NCI-H1436 treated with DMSO at 0.1 percent for 48 hours (cell line): ENCODE results near the gene GSE1.

Experiments used
- DNase-seq: peaks from one replicate; lab custom pipeline; 2025; lab: John Stamatoyannopoulos, UW

The GSE1 gene

DNA sequence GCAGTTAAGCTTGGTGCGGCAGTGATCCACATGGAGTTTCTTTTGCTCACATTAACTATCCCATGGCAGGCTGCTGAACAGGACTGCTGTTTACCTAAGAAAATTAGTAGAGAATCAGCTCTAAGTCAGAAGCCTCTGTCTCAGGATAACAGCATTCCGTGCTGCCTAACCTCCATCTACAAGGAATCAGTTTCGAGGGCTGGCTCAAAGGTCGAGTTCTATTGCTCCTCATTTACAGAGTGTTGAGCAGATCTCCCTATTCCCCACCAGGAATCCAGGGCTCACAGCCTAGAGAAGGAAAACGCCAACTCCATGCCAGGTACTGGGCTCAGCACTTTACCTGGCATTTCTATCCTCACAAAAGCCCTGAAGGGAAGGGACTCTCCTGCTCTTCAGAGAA lies 65.7 kb downstream of the GSE1 start:
- DNase-seq: no peak

DNA sequence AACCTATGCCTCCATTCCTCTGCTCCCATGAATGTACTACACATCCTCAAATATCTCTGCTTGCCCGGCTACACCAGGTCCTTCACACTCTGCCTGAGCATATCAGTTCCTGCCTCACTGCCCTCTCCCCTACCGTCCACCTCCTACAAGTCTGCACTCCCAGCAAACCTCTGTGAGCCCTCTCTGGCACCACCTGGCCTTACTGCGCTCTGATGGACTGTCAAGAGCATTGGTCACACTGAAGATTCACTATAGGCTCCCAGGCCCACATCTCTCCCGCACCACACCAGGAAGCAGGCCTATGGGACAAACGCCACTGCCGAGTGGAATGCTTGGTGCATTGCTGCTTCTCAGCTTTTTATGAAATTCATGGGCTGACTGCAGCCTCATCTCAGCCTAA lies 66.7 kb downstream of the GSE1 start:
- DNase-seq: no peak

DNA sequence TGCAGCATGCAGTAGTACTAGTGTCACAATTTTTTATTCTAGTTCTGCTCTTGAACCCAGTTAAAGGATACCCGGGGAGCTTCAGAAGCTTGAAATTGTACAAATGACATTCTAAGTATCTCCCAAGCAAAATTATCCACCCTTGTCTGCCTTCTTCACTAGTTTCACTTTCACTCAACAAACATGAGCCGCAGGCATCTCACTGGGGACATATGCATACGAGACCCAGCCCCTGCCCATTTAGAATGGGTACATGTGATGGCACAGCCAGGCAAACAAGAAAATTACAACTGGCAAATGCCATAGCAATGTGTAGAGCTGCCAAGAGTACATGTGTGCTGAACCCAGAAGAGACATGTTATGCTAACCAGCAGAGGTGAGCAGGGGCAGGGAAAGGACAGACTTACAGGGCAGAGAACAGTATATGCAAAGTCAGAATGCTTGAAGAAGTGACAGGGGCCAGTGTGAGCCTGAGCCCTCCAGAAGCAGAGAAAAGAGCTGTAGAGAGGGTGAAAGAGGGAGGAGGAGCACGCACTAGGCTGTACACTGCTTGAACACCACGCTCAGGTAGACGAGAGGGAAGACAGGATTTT lies 67.3 kb downstream of the GSE1 start:
- DNase-seq: no peak

DNA sequence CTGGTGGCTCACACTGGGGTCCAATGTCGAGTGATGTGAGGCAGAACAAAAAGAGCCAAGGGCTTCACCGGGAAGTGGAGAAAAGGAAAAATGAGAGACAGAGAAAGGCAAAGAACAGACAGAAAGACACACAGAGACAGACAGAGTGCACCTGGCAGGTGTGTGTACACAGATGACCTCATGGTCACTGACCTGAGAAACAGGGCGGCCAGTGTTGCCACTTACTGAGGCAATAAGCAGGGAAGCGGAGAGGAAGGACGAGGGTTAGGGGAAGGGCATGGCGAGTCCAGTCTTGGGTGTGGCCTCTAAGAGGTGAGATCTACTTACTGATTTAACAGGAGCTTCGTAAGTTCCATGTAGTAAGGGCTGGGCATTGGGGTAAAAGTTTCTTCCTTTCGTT lies 68.1 kb downstream of the GSE1 start:
- DNase-seq: no peak

DNA sequence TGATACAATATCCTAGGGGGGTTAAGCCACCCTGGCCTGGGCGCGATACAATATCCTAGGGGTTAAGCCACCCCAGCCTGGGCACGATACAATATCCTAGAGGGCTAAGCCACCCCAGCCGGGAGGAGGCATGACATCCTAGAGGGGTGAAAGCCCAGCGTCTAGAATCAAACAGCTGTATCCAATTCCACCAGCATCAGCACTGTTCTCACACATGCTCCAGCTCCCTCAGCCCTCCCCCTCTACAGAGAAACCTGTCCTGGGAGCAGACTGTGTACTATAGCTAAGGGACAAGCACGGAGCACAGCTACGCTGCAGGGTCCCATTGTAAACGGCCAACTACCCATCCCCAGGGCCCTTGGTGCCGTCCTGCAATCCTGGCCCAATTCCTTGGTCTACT lies 69.4 kb downstream of the GSE1 start:
- DNase-seq: no peak

DNA sequence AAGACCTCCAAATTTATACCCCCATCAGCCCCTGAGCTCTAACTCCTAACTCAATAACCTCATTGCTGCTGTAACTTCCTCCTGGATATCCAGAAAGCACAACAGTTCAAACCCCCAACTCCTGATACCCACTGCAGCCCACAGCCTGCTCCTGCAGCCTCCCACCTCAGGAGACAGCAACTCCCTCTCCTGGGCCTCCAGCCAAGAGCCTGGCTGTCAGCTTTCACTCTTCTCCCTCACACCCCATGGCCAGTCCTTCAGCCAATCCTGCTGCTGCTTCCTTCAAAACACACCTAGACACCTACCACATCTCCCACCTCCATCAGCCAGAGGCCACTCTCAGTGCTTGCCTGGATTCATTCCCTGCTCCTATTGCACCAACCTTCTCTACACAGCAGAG lies 70.2 kb downstream of the GSE1 start:
- DNase-seq: no peak

DNA sequence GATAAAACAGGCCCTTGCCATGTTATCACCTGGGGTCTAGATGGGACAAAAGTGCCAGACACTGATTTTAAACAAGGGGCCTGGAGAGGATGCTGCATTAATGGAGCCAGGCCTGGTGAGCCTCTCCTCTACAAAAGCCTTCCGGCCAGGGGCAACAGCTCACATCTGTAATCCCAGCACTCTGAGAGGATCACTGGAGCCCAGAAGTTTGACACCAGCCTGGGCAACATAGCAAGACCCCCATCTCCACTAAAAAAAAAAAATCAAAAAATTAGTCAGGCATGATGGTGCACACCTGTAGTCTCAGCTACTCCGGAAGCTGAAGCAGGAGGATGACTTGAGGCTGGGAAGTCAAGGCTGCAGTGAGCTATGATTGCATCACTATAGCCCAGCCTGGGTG lies 72.1 kb downstream of the GSE1 start:
- no peak for DNase-seq

DNA sequence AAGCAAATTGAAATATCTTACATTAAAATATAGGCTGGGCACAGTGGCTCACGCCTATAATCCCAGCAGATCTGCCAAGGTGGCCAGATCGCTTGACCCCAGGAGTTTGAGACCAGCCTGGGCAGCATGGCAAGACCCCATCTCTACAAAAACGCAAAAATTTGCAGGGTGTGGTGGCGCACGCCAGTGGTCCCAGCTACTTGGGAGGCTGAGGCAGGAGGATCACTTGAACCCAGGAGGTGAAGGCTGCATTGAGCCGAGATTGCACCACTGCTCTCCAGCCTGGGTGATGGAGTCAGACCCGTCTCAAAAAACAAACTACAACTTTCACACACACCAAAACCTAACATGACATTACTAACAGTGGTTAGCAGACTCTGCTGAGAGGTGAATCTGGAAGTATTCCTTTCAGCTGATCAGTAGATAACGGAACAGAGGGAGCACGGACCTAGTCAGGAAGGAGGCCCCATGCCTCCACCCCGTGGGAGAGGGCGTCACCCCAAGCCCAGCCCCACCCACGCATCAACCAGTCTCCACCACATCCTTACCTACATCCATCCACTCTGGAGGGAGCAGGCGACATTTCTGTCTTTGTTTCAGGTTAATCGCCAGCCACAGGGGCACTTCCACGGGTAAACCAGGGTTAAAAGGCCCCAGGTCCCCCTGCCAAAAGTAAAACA lies 73.9 kb downstream of the GSE1 start:
- no peak for DNase-seq

DNA sequence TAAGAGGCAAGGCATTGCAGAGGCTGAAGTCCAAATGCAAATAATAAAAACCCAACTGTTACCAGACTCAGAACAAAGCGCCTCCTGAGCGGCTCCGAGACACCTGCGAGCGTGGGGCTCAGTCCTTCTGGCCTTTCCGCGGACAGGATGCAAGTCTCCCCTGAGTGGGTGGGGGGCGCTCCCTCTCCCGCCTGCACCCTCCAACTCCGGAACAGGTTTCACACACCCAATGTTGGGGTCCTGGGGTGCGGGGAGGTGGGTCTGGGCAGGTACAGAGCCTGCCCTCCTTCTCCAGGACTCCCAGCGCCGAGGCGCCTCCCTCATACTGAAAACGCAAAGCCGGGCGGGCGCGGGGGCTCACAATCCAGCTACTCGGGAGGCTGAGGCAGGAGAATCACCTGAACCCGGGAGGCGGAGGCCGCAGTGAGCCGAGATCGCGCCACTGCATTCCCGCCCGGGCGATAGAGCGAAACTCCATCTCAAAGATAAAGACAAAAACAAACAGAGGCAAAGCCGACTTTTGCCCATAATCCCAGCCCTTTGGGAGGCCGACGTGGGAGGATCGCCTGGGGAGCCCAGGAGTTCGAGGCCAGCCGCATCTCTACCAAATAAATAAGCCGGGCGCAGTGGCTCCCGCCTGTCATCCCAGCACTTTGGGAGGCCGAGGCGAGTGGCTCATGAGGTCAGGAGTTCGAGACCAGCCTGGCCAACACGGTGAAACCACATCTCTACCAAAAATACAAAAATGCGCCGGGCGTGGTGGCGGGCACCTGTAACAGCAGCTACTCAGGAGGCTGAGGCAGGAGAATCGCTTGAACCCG lies 74.7 kb downstream of the GSE1 start:
- DNase-seq: no peak

DNA sequence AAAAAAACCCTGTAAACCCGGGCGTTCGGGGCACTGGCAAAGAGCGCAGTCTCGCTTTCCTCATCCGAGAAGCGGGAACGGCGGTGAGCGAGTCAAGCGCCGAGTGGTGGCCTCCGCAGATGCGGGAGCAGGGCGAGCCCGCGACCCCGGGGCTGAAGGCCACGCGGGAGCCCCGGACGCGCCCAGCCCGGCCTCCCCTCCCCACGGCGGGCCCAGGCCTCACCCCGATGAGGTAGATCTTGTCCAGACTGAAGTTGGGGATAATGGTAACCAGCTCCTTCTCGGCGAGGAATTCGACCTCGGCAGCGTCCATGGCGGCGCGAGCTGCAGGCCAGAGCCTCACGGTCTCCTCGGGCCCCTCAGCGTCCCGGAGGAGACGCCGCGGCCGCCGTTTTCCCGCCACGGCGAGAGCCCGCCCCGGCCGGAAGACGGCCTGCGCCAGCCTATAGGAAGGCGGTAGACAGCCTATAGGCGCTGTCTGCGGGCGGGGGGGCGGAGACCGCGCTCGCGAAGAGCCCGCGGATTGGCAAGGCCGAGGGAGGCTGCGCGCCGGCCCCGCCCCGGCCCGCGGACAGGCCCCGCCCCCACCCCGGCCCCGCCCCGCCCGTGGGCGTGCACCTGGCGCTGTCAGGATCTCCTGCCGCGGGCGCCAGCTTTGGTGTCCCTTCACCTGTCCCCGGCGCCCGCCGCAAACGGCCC lies 75.6 kb downstream of the GSE1 start, which contains the start of gene GINS2:
Gene GINS2, minus strand, starts transcription at position 369 of the 699 bp plus-strand sequence. Its CDS starts 56 bp downstream, at position 313.
- DNase-seq: peak; percentile 70

DNA sequence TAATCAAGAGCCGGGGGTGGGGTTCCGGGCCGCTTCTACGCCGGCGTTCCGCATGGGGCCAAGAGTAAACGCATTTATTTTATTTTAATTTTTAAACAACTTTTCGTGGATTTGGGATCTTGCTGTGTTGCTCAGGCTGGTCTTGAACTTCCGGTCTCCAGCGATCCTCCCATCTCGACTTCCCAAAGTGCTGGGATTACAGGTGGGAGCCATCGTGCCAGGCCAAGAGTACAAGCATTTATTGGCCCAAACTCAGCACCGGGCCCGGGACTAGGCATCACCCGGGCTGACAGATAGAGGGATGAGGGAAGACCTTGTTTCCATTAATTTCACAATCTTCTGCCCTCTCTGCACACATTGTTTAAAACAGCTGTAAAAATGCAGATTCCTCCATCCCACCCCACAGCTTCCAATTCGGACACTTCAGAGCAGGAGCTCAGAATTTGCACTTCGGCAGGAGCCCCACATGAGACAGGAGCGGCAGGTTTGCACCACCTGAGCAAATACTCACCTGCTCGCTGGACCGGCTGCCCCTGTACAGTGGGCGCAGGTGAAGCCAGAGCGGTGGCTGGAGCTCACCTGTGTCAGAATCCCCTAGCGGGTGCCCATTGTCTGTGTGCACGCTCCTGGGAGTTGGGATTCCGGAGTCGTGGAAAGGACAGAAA lies 76.3 kb downstream of the GSE1 start:
- DNase-seq: no peak

DNA sequence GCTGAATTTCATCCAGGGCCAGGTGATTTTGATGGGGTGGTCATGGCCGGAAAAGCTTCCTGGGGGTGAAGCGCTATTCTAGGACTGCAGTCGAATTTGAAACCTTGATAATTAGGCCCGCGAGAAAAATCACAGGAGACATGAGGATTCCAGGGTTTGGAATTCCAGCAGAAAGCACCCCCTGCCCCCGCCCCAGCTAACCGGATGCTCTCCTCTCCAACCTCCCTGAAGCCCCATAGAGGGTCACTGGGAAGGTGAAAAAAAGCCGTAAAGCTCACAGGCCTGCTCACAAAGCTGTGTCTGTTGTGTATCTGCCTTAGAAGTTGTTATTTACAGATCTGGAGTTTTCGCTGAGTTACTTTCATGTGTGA lies 76.8 kb downstream of the GSE1 start:
- DNase-seq: no peak

DNA sequence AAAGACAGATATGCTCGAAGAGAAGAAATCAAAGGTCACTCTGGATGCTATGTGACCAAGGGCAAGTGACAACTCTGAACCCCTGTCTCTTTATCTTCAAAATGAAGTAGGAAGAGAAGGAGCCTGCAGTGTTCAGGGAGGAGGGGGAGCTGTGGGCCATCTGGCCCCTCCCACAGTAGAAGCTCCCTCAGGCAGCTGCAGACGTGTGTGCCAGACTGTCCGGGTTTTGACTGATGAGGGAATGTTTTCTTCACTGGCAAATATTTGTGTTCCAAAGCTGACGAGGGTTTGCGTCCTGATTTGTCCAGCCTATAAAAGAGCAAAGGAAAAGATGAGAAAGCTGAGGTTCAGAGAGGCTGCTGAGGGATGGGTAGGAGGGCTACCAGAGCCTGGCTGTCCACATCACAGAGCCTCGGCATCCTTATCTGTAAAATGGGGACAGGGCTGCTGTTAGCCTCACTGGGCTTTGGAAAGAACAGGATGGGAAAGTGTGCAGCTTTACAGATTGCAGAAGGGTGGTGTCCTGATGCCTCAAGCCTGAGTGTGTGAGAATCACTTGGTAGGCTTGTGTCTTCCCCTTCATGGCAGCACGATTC lies 77.4 kb downstream of the GSE1 start:
- DNase-seq: no peak

DNA sequence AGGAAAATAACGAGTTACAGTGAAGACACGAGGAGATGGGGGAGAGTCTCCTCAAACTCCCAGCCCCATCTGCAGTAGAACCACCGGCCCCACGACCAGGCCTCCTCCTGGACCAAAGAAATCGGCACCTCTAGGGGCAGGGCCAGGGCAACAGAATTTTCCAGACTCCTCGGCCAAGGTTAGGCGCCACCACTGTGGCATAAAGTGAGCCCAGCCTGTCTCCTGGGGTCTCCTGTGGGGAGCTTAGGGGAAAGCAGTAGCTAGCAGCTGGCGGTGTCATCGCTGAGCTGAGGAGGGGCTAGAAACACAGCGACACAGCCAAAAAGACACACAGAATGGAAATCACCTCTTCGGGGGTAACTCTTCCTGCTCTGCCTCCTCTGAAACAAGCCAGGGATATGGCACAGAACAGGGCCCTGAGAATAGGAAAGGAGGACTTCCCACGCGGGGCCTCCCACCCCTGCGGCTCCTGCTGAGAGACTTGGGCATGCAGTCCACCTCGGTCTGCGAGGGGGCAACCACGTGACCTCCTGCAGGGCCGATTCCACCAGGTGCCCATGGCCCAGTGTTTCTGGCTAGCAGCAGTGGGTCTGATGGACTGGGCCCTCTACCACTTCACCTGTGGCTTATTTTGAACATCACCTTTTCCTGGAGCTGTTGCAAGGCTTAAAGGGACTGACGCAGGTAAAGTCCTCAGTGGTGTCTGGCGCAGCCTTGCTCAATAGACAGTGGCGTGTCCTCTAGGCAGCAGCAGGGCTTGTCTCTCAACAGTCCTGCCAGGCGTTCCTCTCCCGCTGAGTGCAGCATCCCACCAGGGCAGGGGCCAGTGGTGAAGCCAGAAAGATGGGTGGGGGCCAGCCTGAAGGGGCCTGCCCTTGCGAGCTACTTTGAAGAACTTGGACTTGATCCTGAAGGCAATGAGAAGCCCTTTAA lies 82.3 kb downstream of the GSE1 start:
- DNase-seq: no peak

DNA sequence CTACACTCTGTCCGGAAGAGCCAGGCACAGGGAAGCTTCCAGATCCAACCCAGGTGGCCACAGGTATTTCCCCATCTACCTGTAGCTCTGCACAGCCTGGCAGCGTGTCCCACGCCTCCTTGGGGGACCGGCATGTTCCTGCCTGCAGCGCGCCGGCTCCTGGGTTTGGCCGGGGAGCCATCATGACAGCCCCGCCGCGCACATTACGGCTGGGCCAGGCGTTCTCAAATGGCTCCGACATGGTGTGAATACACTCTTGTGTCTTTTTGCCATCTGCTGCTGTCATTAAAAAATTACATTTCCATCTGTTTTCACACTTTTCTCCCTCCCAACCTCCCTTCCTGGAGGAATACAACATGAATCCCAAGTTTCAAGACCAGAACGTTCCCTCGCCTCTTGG lies 83.7 kb downstream of the GSE1 start:
- DNase-seq: no peak

DNA sequence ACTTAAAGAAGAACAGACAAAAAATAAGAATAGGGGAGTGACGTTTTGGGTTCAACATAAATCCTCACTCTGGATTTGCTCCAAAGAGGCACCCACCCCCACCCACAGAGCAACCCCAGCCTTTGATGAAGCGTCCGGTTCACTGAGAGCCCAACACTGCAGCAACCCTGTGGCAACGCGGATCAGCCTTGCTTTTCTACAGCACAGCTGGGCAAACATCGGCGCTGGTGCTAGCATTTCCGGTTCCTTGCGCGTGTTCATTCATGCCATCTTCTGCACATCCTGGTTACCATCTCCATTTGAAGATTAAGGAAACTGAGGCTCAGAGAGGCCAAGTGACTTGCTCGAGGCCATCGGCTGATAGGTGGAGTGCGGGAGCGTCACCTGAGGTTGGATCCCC lies 84.3 kb downstream of the GSE1 start:
- no peak for DNase-seq

DNA sequence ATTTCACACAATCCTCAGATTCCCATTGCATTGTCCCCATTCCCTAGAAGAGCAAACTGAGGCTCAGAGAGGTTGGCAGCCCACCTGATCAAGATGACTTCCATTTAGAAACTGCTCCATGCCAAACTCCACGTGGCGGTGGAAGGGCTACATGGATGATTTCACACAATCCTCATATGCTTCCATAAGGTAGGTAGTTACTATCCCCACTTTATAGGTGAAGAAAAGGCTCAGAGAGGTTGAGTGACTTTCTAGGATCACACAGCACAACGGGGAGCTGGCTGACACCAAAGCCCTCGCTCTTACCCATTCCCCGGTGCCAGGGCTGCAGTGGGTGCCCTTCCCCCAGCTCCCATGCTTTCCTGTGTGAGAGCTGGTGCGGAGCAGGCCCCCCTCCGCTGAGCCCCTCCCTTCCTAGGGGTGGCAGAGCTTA lies 85.4 kb downstream of the GSE1 start:
- no peak for DNase-seq

DNA sequence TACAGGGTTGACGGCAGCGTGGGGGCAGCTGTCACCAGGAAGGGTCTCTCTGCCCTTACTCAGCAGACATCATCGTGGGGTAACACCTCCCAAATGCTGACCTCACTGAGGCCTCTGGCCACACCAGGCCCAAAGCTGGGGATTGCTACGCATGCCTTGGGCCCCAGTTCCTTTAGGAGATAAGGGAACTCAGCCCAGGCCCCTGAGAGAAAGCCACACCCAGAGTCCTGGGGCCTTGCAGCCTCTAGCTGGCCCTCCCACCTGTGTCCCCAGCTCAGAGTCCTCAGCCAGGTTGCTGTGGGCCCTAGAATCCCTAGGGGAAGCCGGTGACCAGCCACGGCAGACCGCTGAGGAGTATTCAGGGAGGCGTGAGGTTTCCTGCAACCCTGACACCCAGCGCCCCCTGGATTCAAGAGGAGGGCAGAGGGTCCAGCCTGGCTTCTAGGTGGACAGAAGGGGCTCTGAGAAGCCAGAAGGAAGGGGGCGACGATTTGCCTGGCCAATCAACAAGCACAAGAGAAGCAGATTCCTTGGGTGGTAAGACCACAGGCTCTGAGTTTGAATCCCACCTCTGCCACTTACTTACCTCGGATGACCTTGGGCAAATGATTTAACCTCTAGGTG lies 85.9 kb downstream of the GSE1 start:
- DNase-seq: no peak

DNA sequence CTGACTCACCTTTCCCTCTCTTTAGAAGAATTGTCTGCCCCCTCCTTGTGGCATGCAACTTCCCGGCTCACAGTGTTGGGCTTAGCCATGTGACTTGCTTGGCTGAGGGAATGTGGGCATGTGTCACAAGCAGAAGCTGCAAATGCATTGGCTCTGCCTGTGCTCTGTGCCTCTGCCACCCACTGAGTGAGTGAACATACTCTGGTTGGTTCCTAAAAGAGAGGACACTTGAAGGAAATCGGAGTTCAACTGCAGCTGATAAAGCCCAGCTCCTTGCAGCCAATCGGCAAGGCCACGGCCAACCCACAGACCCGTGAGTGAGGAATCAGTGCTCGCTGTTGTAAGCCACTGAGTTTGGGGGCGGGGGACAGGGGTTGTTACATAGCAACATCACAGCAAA lies 86.5 kb downstream of the GSE1 start:
- DNase-seq: no peak

DNA sequence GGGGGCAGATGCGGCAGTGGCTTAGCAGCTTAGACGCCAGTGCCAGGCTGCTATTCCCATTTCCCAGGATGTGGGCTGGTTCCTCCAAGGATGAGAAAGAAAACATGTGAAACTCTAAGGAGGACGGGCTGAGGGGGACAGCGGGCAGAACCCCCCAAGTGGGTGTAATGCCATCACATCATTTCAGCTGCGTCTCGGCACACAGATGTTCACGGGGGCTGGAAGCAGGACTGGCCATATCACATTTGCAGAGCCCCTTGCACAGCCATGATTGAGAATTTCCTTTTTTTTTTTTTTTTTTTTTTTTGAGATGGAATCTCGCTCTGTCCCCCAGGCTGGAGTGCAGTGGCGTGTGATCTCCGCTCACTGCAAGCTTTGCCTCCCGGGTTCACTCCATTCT lies 90.9 kb downstream of the GSE1 start:
- no peak for DNase-seq
